ENCODE data around the gene MCM3AP.
"Not testable (repeated sequence)": the region's sequence is repeated elsewhere in the genome, so short reads cannot be mapped to it uniquely, and the experiment has no call there.

MCM3AP gene

DNA sequence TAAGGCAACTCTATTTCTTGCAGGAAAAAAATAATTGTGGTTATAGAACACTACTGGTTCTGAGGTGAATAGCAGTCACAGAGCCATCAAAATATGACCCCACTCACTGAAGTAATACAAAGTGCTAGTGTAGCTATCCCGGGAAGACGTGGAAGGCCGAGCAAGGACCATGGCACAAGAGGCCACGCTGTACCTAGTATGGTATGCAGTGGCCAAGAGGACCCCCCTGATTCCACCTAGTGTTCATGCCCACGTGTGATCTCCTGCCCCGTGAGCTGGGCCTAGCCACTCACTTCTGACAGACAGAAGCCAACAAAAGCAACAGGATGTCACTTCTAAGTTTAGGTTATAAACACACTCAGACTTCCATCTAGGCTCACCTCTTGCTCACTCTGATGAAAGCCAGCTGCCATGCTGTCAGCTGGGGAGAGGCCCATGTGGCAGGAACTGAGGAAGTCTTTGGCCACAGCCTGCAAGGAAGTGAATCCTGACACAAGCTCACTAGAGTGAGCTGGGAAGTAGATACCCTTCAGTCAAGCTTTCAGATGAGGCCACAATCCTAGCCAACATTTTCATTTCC, 35.2 kb downstream of the MCM3AP start:
- CTCF ChIA-PET = interaction anchor here (1.6 kb wide), 1 partner anchor 107 kb away, joined by 4 read pairs; no protein-coding TSS in a partner anchor
- DNase-seq = no peak
- Mint-ChIP-seq H3K4me1 (peaks cover 40% of the 10 kb centered on the region), H3K36me3 (peaks cover 69% of the 10 kb centered on the region), H3K4me3 (no peak overlapping the region), H3K27me3 (no peaks in the 10 kb centered on the region), H3K27ac (peak overlapping the region; percentile 82), H3K9me3 (no peaks in the 10 kb centered on the region)

GRCh38 chr21:46248827-46249226, 36.6 kb downstream of the MCM3AP start:
- Mint-ChIP-seq H3K9me3 (no peaks in the 10 kb centered on the region), H3K4me3 (no peak overlapping the region), H3K36me3 (peaks cover 55% of the 10 kb centered on the region), H3K4me1 (peaks cover 27% of the 10 kb centered on the region), H3K27me3 (no peaks in the 10 kb centered on the region), H3K27ac (no peak overlapping the region)
- CTCF ChIA-PET = no interaction called here
- no peak for DNase-seq

GRCh38 chr21:46248422-46248782, 37.0 kb downstream of the MCM3AP start:
- H3K36me3 Mint-ChIP-seq = peaks cover 53% of the 10 kb centered on the region
- peaks cover 23% of the 10 kb centered on the region for H3K4me1 Mint-ChIP-seq
- H3K4me3 Mint-ChIP-seq = no peak overlapping the region
- H3K27me3 Mint-ChIP-seq = no peaks in the 10 kb centered on the region
- CTCF ChIA-PET = no interaction called here
- H3K27ac Mint-ChIP-seq = no peak overlapping the region
- no peak for DNase-seq
- H3K9me3 Mint-ChIP-seq = no peaks in the 10 kb centered on the region

DNA sequence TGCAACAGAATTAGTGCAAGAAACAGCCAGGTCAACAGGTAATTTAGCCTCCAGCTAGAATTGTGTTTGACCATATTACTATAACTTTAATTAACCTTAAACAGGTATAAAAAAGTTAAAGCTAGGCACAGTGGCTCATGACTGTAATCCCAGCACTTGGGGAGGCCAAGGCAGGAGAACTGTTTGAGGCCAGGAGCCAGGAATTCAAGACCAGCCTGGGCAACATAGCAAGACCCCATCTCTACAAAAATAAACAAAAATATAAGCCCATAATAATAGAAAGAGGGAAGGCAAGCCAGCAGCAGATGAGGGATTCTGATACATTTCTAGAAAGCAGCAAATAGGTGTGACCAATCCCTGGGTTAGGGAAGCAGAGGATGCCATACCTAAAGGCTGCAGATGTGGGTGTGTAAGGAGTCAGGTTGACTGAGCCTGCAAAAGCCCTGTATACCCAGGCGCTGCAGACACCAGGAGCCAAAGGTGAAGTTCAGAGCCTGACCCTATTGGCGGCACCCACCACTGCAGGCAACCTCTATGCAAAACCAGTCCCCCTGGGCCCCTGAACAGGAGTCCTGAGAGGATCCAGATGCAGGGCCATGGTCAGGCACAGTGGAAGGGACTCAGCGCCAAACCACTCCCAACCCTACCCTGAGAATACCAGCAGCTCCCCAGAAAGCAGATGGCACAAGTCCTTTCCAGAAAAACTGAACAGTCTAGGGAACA, 37.6 kb downstream of the MCM3AP start:
- H3K4me3 Mint-ChIP-seq = no peak overlapping the region
- peaks cover 53% of the 10 kb centered on the region for H3K36me3 Mint-ChIP-seq
- CTCF ChIA-PET = no interaction called here
- H3K27me3 Mint-ChIP-seq = no peaks in the 10 kb centered on the region
- peaks cover 19% of the 10 kb centered on the region for H3K4me1 Mint-ChIP-seq
- H3K9me3 Mint-ChIP-seq = no peaks in the 10 kb centered on the region
- no peak overlapping the region for H3K27ac Mint-ChIP-seq
- no peak for DNase-seq

GRCh38 chr21:46246345-46246744, 39.1 kb downstream of the MCM3AP start:
- Mint-ChIP-seq H3K36me3 (peaks cover 54% of the 10 kb centered on the region), H3K4me3 (no peak overlapping the region), H3K4me1 (peaks cover 15% of the 10 kb centered on the region), H3K9me3 (no peaks in the 10 kb centered on the region), H3K27me3 (no peaks in the 10 kb centered on the region), H3K27ac (no peak overlapping the region)
- CTCF ChIA-PET = no interaction called here
- DNase-seq = no peak

DNA sequence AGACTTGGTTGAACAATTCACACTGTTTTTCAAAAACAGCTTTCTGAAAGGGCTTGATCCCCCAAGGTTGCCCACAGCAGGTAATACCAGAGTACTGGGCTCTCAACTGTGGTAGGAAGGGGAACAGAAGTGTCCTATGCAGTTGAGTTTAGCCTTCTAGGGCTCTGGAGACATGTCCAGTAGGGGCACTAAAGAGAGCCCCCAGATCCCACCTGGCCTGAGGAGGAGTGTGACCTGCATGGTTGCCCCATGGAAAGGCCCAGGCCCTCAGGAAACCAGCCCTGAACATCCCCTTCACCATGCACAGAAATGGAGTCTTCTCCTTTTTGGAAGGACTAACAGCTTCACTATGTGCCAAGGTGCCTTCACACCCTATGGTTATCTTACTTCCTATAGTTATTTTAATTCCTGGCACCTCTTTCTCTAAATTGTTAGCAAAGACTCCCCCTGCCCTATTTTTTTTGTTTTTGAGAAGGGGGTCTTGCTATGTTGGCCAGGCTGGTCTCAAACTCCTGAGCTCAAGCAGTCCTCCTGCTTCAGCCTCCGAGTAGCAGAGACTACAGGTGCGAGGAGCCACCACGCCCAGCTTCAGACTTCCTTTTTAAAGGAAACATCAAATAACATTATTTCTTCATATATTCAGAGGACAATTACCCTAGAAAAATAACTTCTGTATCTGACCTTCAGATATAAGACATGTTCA, 40.0 kb downstream of the MCM3AP start:
- Mint-ChIP-seq H3K36me3 (peaks cover 55% of the 10 kb centered on the region), H3K4me3 (no peak overlapping the region), H3K9me3 (no peaks in the 10 kb centered on the region), H3K27me3 (no peaks in the 10 kb centered on the region), H3K4me1 (peaks cover 7% of the 10 kb centered on the region), H3K27ac (no peak overlapping the region)
- no peak for DNase-seq
- CTCF ChIA-PET = no interaction called here

GRCh38 chr21:46244602-46245001, 40.8 kb downstream of the MCM3AP start:
- H3K9me3 Mint-ChIP-seq = no peaks in the 10 kb centered on the region
- no peaks in the 10 kb centered on the region for H3K27me3 Mint-ChIP-seq
- DNase-seq = no peak
- no peaks in the 10 kb centered on the region for H3K4me1 Mint-ChIP-seq
- H3K27ac Mint-ChIP-seq = no peak overlapping the region
- peaks cover 53% of the 10 kb centered on the region for H3K36me3 Mint-ChIP-seq
- H3K4me3 Mint-ChIP-seq = no peak overlapping the region
- CTCF ChIA-PET = interaction anchor here (1.9 kb wide), 1 partner anchor 15 kb away, joined by 4 read pairs; no protein-coding TSS in a partner anchor

GRCh38 chr21:46243960-46244361, 41.5 kb downstream of the MCM3AP start:
- CTCF ChIA-PET = interaction anchor here (0.7 to 1.9 kb wide), 2 partner anchors 14 to 253 kb away, joined by 3 to 4 read pairs; no protein-coding TSS in a partner anchor
- Mint-ChIP-seq H3K27ac (peak overlapping the region; percentile 12), H3K27me3 (no peaks in the 10 kb centered on the region), H3K4me1 (no peaks in the 10 kb centered on the region), H3K36me3 (peaks cover 55% of the 10 kb centered on the region), H3K4me3 (no peak overlapping the region), H3K9me3 (no peaks in the 10 kb centered on the region)
- no peak for DNase-seq

- CTCF ChIA-PET = interaction anchor here (0.7 to 1.9 kb wide), 2 partner anchors 14 to 253 kb away, joined by 3 to 4 read pairs; no protein-coding TSS in a partner anchor
- Mint-ChIP-seq H3K9me3 (no peaks in the 10 kb centered on the region), H3K4me1 (no peaks in the 10 kb centered on the region), H3K27ac (no peak overlapping the region), H3K36me3 (peaks cover 54% of the 10 kb centered on the region), H3K27me3 (no peaks in the 10 kb centered on the region), H3K4me3 (no peak overlapping the region)
- no peak for DNase-seq
Observed at GRCh38 chr21:46243325-46243724, 42.1 kb downstream of the MCM3AP start.

DNA sequence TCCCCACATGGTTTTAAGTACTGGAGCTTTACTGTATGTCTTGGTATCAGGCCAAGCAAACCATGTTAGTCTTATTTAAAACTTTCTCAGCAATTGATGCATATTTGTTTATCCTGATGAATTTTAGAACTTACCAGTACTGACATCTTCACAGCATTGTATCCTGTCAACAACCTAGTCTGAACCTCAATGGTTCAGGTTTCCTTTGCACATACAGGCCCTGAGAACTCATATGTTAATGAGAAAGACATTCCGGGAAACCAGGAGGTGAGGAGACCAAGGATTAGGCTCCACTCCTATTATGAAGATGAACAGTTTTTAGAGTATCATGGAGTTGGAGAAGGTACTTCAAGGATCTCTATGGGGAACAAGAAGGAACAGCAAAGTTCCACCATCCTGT, 43.8 kb downstream of the MCM3AP start:
- H3K27me3 Mint-ChIP-seq, DNase-seq, H3K4me3 Mint-ChIP-seq, H3K4me1 Mint-ChIP-seq, CTCF ChIA-PET, H3K9me3 Mint-ChIP-seq: not testable (repeated sequence)
- Mint-ChIP-seq H3K27ac (peak overlapping the region; percentile 65), H3K36me3 (peaks cover 47% of the 10 kb centered on the region)

GRCh38 chr21:46239817-46240325, 45.5 kb downstream of the MCM3AP start:
- Mint-ChIP-seq H3K27me3 (no peaks in the 10 kb centered on the region), H3K36me3 (peaks cover 54% of the 10 kb centered on the region), H3K27ac (no peak overlapping the region), H3K4me1 (no peaks in the 10 kb centered on the region), H3K4me3 (no peak overlapping the region), H3K9me3 (no peaks in the 10 kb centered on the region)
- CTCF ChIA-PET = no interaction called here
- DNase-seq = no peak

DNA sequence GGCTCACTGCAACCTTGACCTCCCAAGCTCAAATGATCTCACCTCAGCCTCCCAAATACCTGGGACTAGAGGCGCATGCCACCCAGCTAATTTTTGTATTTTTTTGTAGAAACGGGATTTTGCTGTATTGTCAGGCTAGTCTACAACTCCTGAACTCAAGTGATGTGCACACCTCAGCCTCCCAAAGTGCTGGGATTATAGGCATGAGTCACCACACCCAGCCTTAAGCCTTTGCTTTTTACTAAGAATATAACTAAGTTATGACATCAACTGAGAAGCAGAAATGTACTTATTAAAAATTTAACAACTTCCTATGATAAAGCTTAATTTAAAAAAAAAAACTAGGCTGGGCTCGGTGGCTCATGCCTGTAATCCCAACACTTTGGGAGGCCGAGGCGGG, 47.9 kb downstream of the MCM3AP start:
- Mint-ChIP-seq H3K27me3 (no peaks in the 10 kb centered on the region), H3K27ac (no peak overlapping the region), H3K9me3 (no peaks in the 10 kb centered on the region), H3K4me1 (peaks cover 13% of the 10 kb centered on the region), H3K36me3 (peaks cover 65% of the 10 kb centered on the region), H3K4me3 (no peak overlapping the region)
- no peak for DNase-seq
- CTCF ChIA-PET = no interaction called here

GRCh38 chr21:46234436-46234950, 50.9 kb downstream of the MCM3AP start:
- H3K4me3 Mint-ChIP-seq = no peak overlapping the region
- H3K36me3 Mint-ChIP-seq = peaks cover 64% of the 10 kb centered on the region
- H3K27ac Mint-ChIP-seq = no peak overlapping the region
- no peaks in the 10 kb centered on the region for H3K27me3 Mint-ChIP-seq
- H3K9me3 Mint-ChIP-seq = no peaks in the 10 kb centered on the region
- DNase-seq = no peak
- peaks cover 34% of the 10 kb centered on the region for H3K4me1 Mint-ChIP-seq
- CTCF ChIA-PET = no interaction called here

DNA sequence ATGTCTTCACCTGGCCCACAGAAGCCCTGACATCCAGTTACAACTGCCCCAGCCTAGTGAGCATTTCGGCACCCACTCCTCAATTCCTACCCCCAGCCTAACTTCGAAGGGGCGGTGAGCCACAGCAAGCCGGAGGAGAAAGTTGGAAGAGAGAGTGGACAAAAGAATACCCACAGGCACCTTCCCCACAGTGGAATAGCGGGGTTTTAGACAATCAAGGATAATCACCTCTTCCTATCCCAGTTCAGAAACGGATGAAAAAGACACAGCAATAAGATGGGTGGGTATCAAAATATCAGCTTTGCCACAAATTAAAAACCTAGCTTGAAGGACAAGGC, 55.5 kb downstream of the MCM3AP start:
- Mint-ChIP-seq H3K4me1 (peaks cover 64% of the 10 kb centered on the region), H3K9me3 (no peaks in the 10 kb centered on the region)
- CTCF ChIA-PET = interaction anchor here (0.6 to 2.2 kb wide), 3 partner anchors 14 to 86 kb away, joined by 4 to 6 read pairs (median 4); no protein-coding TSS in a partner anchor

More for the DNA sequence above, 55.5 kb downstream of the MCM3AP start:
- DNase-seq = no peak
- Mint-ChIP-seq H3K36me3 (peaks cover 61% of the 10 kb centered on the region), H3K4me3 (peak overlapping the region; percentile 89), H3K27ac (no peak overlapping the region), H3K27me3 (peaks cover 4% of the 10 kb centered on the region)
